A549 (cell line): ENCODE measurements around the gene MAGI2. TPM values are rescaled to one million over a fixed set of nuclear protein-coding genes. Genes with fewer than 3 reads are reported as not detected.
A peak's percentile ranks its signal among the peaks of the same experiment; 100 is the strongest.
"Not testable (repeated sequence)": the region's sequence is repeated elsewhere in the genome, so short reads cannot be mapped to it uniquely, and the experiment has no call there.

Experiments
- ATAC-seq, 2 experiments: fragments of 200-7000 bp in 1 of 2; fragments of >200 bp in 1 of 2; cut with Nextera tagmentation in 1 of 2; cut with Tn5 transposase in 1 of 2; 3 replicates each; pipeline versions ENCODE4 v1.8.0 to v1.9.1; 2018 to 2020; ENCODE audit warnings: mild to moderate bottlenecking in 1 of 2, moderate library complexity in 1 of 2
- CTCF ChIA-PET: fragments of 300-600 bp; sonication (Branson Sonifier 250); formaldehyde crosslinking; extraction: SDS; loops from one replicate; lab custom pipeline; 2021; ENCODE audit warnings: antibody characterized with exemption, inconsistent platforms; lab: Yijun Ruan, JAX
- POLR2A ChIA-PET: fragments of 350-600 bp; formaldehyde crosslinking; extraction: SDS; loops from one replicate; lab custom pipeline; 2021; ENCODE audit warnings: antibody characterized with exemption, inconsistent platforms; lab: Yijun Ruan, JAX
- DNase-seq, 2 experiments: peaks; one replicate each; pipeline versions ENCODE4 v3.0.0 to v3.0.0-alpha.2; 2011 to 2016; ENCODE audit warnings: low read depth in 1 of 2, low spot score in 1 of 2
- FAIRE-seq: peaks from 2 replicates; lab custom pipeline; 2011; peaks lifted over from hg19 to GRCh38; lab: Jason Lieb, UNC
- H3K27ac ChIP-seq, 2 experiments: fragments of >200 bp; sonication (Bioruptor Twin); formaldehyde crosslinking; 3 replicates each; pipeline ENCODE4 v1.5.1; 2016 to 2017
- H3K4me1 ChIP-seq: fragments of >200 bp; sonication (Bioruptor Twin); formaldehyde crosslinking; 3 replicates; pipeline ENCODE4 v1.6.1; 2016
- H3K4me2 ChIP-seq: fragments of >200 bp; sonication (Bioruptor Twin); formaldehyde crosslinking; 3 replicates; pipeline ENCODE4 v1.6.1; 2016
- H3K4me3 ChIP-seq: fragments of >200 bp; sonication (Bioruptor Twin); formaldehyde crosslinking; 3 replicates; pipeline ENCODE4 v1.5.1; 2016
- H3K9me3 ChIP-seq: fragments of >200 bp; sonication (Bioruptor Twin); formaldehyde crosslinking; 3 replicates; pipeline ENCODE4 v1.6.1; 2016
- BHLHE40 ChIP-seq: IDR thresholded peaks from 2 replicates; pipeline ENCODE4 v1.6.1; 2012; ENCODE audit warnings: low read depth, low read length, inconsistent platforms
- CEBPB ChIP-seq, 2 experiments: fragments of >200 bp in 1 of 2; sonication (Bioruptor Twin) in 1 of 2; formaldehyde crosslinking in 1 of 2; IDR thresholded peaks; 2 replicates each; pipeline ENCODE4 v1.6.1; 2012 to 2016
- CHD2 ChIP-seq: fragments of 150-350 bp; IDR thresholded peaks from 2 replicates; pipeline ENCODE4 v1.6.1; 2014; ENCODE audit warnings: low read length; ENCODE audit not compliant: partially characterized antibody
- CHD4 ChIP-seq: fragments of 200-600 bp; sonication (generic); IDR thresholded peaks from 2 replicates; pipeline ENCODE4 v1.6.1; 2016; ENCODE audit warnings: antibody characterized with exemption, mild to moderate bottlenecking, borderline replicate concordance
- EP300 ChIP-seq, 2 experiments: fragments of >200 bp; sonication (Bioruptor Twin); formaldehyde crosslinking; IDR thresholded peaks; 2 replicates in 1 of 2; 3 replicates in 1 of 2; pipeline ENCODE4 v1.6.1; 2016 to 2017
- ESRRA ChIP-seq: fragments of 150-350 bp; IDR thresholded peaks from 2 replicates; pipeline ENCODE4 v1.6.1; 2014; ENCODE audit warnings: mild to moderate bottlenecking, low read length, borderline replicate concordance
- GATA3 ChIP-seq: IDR thresholded peaks from 2 replicates; pipeline ENCODE4 v1.6.1; 2012; ENCODE audit warnings: borderline replicate concordance
- HEYL ChIP-seq: fragments of 250-450 bp; sonication (Bioruptor Pico); IDR thresholded peaks from 2 replicates; pipeline ENCODE4 v1.8.0; 2021; ENCODE audit warnings: mild to moderate bottlenecking, moderate library complexity
- HOXA7 ChIP-seq: fragments of 250-450 bp; sonication (Bioruptor Pico); IDR thresholded peaks from 2 replicates; pipeline ENCODE4 v1.5.0; 2020; ENCODE audit warnings: mild to moderate bottlenecking, moderate library complexity
- HOXB13 ChIP-seq: fragments of 250-450 bp; sonication (Bioruptor Pico); IDR thresholded peaks from 2 replicates; pipeline ENCODE4 v1.5.0; 2020; ENCODE audit warnings: low read depth, mild to moderate bottlenecking, moderate library complexity
- HOXB5 ChIP-seq: fragments of 250-450 bp; sonication (Bioruptor Pico); IDR thresholded peaks from 2 replicates; pipeline ENCODE4 v1.5.0; 2020; ENCODE audit warnings: mild to moderate bottlenecking, moderate library complexity
- MAFK ChIP-seq: fragments of 450-650 bp; IDR thresholded peaks from 2 replicates; pipeline ENCODE4 v1.6.1; 2014; ENCODE audit not compliant: partially characterized antibody
- MAX ChIP-seq: IDR thresholded peaks from 2 replicates; pipeline ENCODE4 v1.6.1; 2012
- MYC ChIP-seq: IDR thresholded peaks from 2 replicates; pipeline ENCODE4 v1.6.1; 2012; ENCODE audit warnings: mild to moderate bottlenecking, inconsistent platforms, low read length, improper control_type of control experiment, borderline replicate concordance
- RCOR1 ChIP-seq: fragments of 150-350 bp; IDR thresholded peaks from 2 replicates; pipeline ENCODE4 v1.6.1; 2014; ENCODE audit warnings: antibody characterized with exemption, low read length, low read depth
- SMC3 ChIP-seq: fragments of >200 bp; sonication (Bioruptor Twin); formaldehyde crosslinking; IDR thresholded peaks from 3 replicates; pipeline ENCODE4 v1.6.1; 2018; ENCODE audit warnings: inconsistent platforms
- TFCP2L1 ChIP-seq: fragments of 250-450 bp; sonication (Bioruptor Pico); IDR thresholded peaks from 2 replicates; pipeline ENCODE4 v1.5.0; 2021; ENCODE audit warnings: mild to moderate bottlenecking
- WGBS: methylation state at CpG from one replicate; pipeline ENCODE4 v1.1.6; 2017; ENCODE audit errors: missing lambda C conversion rate; 5-methylcytosine and 5-hydroxymethylcytosine counted together
- polyA plus RNA-seq, 4 experiments: library from polyadenylated mRNA; depleted of rRNA in 3 of 4; stranded (reverse); fragments of >200 nt; fragmentation: RNase III in 1 of 4; extraction: RNeasy Plus Mini Kit Qiagen cat#74134 plus additional on column Dnase treatment in 1 of 4; gene quantifications; 2 replicates in 3 of 4; 3 replicates in 1 of 4; pipeline ENCODE4 v1.2.3, GENCODE V29; 2011 to 2017
- TF ChIP-seq, protein P1 (sequence below): fragments of >200 bp; sonication (Bioruptor Twin); formaldehyde crosslinking; IDR thresholded peaks from 3 replicates; pipeline ENCODE4 v1.5.1; 2016
- TF ChIP-seq, protein P2 (sequence below): fragments of >200 bp; sonication (Bioruptor Twin); formaldehyde crosslinking; IDR thresholded peaks from 3 replicates; pipeline ENCODE4 v1.6.1; 2016
- TF ChIP-seq, protein P3 (sequence below): fragments of >200 bp; sonication (Bioruptor Twin); formaldehyde crosslinking; IDR thresholded peaks from 2 replicates; pipeline ENCODE4 v1.6.1; 2016

The MAGI2 gene
- polyA plus RNA-seq, 2 of the 4 experiments (the other 2 are of a cell fraction): 0.48 to 0.81 TPM

DNA sequence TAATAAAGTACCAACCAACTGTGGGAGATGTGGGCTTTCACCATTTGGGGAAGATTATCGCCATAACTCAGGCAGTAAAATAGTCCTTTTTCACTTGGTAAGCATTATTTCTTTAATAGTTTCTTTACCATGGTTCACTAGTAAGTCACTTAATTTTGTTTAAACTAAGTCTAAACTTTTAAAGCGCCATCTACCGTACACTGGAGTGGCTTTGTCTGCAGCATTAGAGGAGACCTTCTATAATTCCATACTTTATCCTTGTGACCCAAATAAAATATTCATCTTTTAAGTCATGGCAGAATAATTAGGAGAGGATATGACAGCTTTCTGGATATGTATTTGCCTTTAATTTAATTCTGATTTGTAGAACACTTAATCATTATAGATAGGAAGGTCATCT lies 468.0 kb downstream of the MAGI2 start:
- no peak for ATAC-seq
- CTCF ChIA-PET: interaction anchor here (1.4 kb wide), 1 partner anchor 1050 kb away, joined by 3 read pairs; no protein-coding TSS in a partner anchor

DNA sequence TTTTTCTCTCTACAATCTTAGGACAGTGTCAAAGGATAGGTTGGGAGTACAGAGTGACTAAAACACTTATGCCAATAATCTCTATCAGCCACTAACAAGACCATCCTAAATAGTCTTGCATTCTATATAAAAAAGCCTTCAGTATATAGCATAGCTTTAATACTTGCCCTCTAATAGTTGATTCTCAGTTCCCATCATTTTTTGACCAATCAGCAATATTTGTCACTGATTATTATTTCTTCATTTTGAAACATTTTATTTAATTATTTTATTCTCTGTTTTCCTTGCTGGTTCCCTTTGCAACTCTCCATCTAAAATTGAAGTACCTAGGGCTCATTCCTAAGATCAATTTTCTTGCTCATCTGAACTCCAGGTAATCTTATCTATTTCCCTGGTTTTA lies 470.0 kb downstream of the MAGI2 start:
- H3K4me2 ChIP-seq: no peak overlapping the region
- H3K27ac ChIP-seq: no peak overlapping the region
- TF ChIP-seq MAFK (peak; percentile 81), EP300 (IDR thresholded peaks at IDR 0.05) (no peak), CHD2 (no peak)
- TF ChIP-seq, all 56 proteins: peak for 1
- DNase-seq: no peak
- FAIRE-seq: no peak
- H3K4me3 ChIP-seq: no peak overlapping the region
- POLR2A ChIA-PET: no interaction called here
- no peaks in the 10 kb centered on the region for H3K9me3 ChIP-seq
- ATAC-seq: no peak
- no peaks in the 10 kb centered on the region for H3K4me1 ChIP-seq
- CTCF ChIA-PET: no interaction called here

More for the DNA sequence above, 468.0 kb downstream of the MAGI2 start:
- Histone ChIP-seq H3K27ac (no peak overlapping the region), H3K4me1 (no peaks in the 10 kb centered on the region), H3K4me2 (no peak overlapping the region), H3K4me3 (no peak overlapping the region), H3K9me3 (no peaks in the 10 kb centered on the region)
- FAIRE-seq: no peak
- WGBS: 12% methylated on average over 3 of the region's 3 CpGs
- peak in 1 of 2 experiments; percentile 8 for DNase-seq
- POLR2A ChIA-PET: no interaction called here
- peak; percentile 2 for TF ChIP-seq MAFK
- TF ChIP-seq MAX: no peak

DNA sequence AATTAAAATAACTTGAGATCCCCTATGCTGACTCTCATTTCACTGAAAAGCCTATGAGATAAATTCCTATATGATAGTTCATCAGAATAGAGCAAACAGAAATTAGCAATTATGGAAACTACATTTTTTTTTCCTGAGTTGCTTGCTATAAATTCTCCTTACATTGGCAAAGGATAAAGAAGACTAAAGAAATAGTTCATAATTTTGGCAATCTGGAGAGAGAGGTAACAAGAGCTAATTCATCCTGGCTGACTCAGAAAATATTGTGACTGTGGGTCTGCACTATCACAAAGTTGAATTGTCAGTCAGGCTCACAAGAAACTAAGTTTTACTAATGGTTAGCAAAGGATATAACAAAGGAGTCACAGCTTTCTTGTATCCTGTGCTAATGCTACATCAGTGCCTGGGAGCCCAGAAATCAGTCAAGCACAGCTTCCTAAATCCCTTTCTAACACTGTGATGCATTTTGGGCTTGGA lies 483.0 kb downstream of the MAGI2 start:
- DNase-seq: no peak
- Histone ChIP-seq H3K9me3 (no peaks in the 10 kb centered on the region), H3K4me2 (no peak overlapping the region), H3K27ac (no peak overlapping the region), H3K4me3 (no peak overlapping the region), H3K4me1 (no peaks in the 10 kb centered on the region)
- no peak for ATAC-seq
- no peak for FAIRE-seq
- no peak for TF ChIP-seq CEBPB (IDR thresholded peaks at IDR 0.05)
- TF ChIP-seq, protein P1, sequence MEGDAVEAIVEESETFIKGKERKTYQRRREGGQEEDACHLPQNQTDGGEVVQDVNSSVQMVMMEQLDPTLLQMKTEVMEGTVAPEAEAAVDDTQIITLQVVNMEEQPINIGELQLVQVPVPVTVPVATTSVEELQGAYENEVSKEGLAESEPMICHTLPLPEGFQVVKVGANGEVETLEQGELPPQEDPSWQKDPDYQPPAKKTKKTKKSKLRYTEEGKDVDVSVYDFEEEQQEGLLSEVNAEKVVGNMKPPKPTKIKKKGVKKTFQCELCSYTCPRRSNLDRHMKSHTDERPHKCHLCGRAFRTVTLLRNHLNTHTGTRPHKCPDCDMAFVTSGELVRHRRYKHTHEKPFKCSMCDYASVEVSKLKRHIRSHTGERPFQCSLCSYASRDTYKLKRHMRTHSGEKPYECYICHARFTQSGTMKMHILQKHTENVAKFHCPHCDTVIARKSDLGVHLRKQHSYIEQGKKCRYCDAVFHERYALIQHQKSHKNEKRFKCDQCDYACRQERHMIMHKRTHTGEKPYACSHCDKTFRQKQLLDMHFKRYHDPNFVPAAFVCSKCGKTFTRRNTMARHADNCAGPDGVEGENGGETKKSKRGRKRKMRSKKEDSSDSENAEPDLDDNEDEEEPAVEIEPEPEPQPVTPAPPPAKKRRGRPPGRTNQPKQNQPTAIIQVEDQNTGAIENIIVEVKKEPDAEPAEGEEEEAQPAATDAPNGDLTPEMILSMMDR: no peak
- ChIA-PET CTCF (interaction anchor here (1.6 kb wide), 1 partner anchor 9 kb away, joined by 3 read pairs; no protein-coding TSS in a partner anchor), POLR2A (no interaction called here)

- no peak for DNase-seq
- TF ChIP-seq MYC (no peak), ESRRA (no peak), HOXB5 (CRISPR knock-in tag) (no peak), CHD4 (no peak), HOXA7 (CRISPR knock-in tag) (no peak), HEYL (CRISPR knock-in tag) (no peak), GATA3 (no peak), BHLHE40 (no peak), TFCP2L1 (CRISPR knock-in tag) (no peak), SMC3 (no peak), RCOR1 (no peak), HOXB13 (no peak)
- TF ChIP-seq, protein P2, sequence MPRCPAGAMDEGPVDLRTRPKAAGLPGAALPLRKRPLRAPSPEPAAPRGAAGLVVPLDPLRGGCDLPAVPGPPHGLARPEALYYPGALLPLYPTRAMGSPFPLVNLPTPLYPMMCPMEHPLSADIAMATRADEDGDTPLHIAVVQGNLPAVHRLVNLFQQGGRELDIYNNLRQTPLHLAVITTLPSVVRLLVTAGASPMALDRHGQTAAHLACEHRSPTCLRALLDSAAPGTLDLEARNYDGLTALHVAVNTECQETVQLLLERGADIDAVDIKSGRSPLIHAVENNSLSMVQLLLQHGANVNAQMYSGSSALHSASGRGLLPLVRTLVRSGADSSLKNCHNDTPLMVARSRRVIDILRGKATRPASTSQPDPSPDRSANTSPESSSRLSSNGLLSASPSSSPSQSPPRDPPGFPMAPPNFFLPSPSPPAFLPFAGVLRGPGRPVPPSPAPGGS: no peak
- TF ChIP-seq, protein P3, sequence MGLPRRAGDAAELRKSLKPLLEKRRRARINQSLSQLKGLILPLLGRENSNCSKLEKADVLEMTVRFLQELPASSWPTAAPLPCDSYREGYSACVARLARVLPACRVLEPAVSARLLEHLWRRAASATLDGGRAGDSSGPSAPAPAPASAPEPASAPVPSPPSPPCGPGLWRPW: no peak
- Histone ChIP-seq H3K4me2 (no peak overlapping the region), H3K9me3 (no peaks in the 10 kb centered on the region), H3K27ac (no peak overlapping the region), H3K4me3 (no peak overlapping the region), H3K4me1 (no peaks in the 10 kb centered on the region)
- CTCF ChIA-PET: no interaction called here
- ATAC-seq: no peak
- POLR2A ChIA-PET: no interaction called here
- 54% methylated on average over 11 of the region's 11 CpGs for WGBS
- no peak for FAIRE-seq
Measured at GRCh38 chr7:78968951-78969350, 484.5 kb downstream of the MAGI2 start.

- H3K4me1 ChIP-seq, POLR2A ChIA-PET, H3K27ac ChIP-seq, FAIRE-seq, H3K4me2 ChIP-seq, H3K9me3 ChIP-seq, H3K4me3 ChIP-seq, ATAC-seq, DNase-seq: not testable (repeated sequence)
- CTCF ChIA-PET: interaction anchor here (1.0 kb wide), 1 partner anchor 28 kb away, joined by 3 read pairs; no protein-coding TSS in a partner anchor
- WGBS: 49% methylated on average over 2 of the region's 2 CpGs
Measured at GRCh38 chr7:78967561-78967960, 485.9 kb downstream of the MAGI2 start.
